Tibial nerve (tissue), 4 donors: ENCODE measurements around the gene FBLN2. TPM values are rescaled to one million over a fixed set of nuclear protein-coding genes. Genes with fewer than 3 reads are reported as not detected.

Source experiments
- DNase-seq, 2 donors: peaks; one replicate each; pipeline ENCODE4 v3.0.0-alpha.2; 2019; ENCODE audit warnings: low spot score in 2 of 2
- H3K27ac ChIP-seq, 4 donors: fragments of 200-600 bp; sonication (generic) in 3 of 4; one replicate each; pipeline ENCODE4 v1.5.1; 2017 to 2019; ENCODE audit warnings: mild to moderate bottlenecking in 1 of 4
- H3K27me3 ChIP-seq, 2 donors: fragments of 200-600 bp; sonication (generic) in 1 of 2; one replicate each; pipeline versions ENCODE4 v1.5.1 to v1.6.0; 2017 to 2019
- H3K36me3 ChIP-seq, 3 donors: fragments of 200-600 bp; sonication (generic); one replicate each; pipeline ENCODE4 v1.5.1; 2018 to 2019
- H3K4me1 ChIP-seq, 4 donors: fragments of 200-600 bp; sonication (generic) in 3 of 4; one replicate each; pipeline ENCODE4 v1.5.1; 2017 to 2019
- H3K4me3 ChIP-seq, 4 donors: fragments of 200-600 bp; sonication (generic) in 3 of 4; one replicate each; pipeline ENCODE4 v1.5.1; 2017 to 2019; ENCODE audit warnings: mild to moderate bottlenecking in 1 of 4, moderate library complexity in 1 of 4
- H3K9me3 ChIP-seq, 4 donors: fragments of 200-600 bp; sonication (generic) in 3 of 4; one replicate each; pipeline ENCODE4 v1.5.1; 2017 to 2019
- EP300 ChIP-seq, 2 donors: sonication (generic); formaldehyde crosslinking; IDR thresholded peaks; one replicate each; pipeline ENCODE4 v1.6.1; 2017; ENCODE audit warnings: antibody characterized with exemption in 2 of 2, mild to moderate bottlenecking in 1 of 2
- POLR2A ChIP-seq, 2 donors: fragments of 450-650 bp; IDR thresholded peaks; one replicate each; pipeline ENCODE4 v1.6.1; 2017; ENCODE audit warnings: antibody characterized with exemption in 2 of 2, mild to moderate bottlenecking in 2 of 2, moderate library complexity in 2 of 2
- WGBS, 2 donors: methylation state at CpG; one replicate each; pipeline ENCODE4 v1.1.5; 2018; 5-methylcytosine and 5-hydroxymethylcytosine counted together
- total RNA-seq, 4 donors: library from RNA; depleted of rRNA; stranded (reverse); fragments of >200 nt; gene quantifications; one replicate each; pipeline ENCODE4 v1.1.0, GENCODE V29; 2016
- TF ChIP-seq, protein P1 (sequence below), 5 experiments: fragments of 200-600 bp in 3 of 5; fragments of 450-650 bp in 2 of 5; sonication (generic) in 3 of 5; IDR thresholded peaks; one replicate each; pipeline ENCODE4 v1.5.1; 2016 to 2019; ENCODE audit warnings: antibody characterized with exemption in 5 of 5, mild to moderate bottlenecking in 3 of 5, moderate library complexity in 2 of 5

The FBLN2 gene
- total RNA-seq, 4 donors from 2014 or later = 185 to 445 (median 240) TPM

- no peaks in the 10 kb centered on the region for H3K9me3 ChIP-seq
- TF ChIP-seq EP300 (IDR thresholded peaks at IDR 0.05) (no peak), POLR2A (IDR thresholded peaks at IDR 0.05) (no peak)
- TF ChIP-seq, protein P1, sequence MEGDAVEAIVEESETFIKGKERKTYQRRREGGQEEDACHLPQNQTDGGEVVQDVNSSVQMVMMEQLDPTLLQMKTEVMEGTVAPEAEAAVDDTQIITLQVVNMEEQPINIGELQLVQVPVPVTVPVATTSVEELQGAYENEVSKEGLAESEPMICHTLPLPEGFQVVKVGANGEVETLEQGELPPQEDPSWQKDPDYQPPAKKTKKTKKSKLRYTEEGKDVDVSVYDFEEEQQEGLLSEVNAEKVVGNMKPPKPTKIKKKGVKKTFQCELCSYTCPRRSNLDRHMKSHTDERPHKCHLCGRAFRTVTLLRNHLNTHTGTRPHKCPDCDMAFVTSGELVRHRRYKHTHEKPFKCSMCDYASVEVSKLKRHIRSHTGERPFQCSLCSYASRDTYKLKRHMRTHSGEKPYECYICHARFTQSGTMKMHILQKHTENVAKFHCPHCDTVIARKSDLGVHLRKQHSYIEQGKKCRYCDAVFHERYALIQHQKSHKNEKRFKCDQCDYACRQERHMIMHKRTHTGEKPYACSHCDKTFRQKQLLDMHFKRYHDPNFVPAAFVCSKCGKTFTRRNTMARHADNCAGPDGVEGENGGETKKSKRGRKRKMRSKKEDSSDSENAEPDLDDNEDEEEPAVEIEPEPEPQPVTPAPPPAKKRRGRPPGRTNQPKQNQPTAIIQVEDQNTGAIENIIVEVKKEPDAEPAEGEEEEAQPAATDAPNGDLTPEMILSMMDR (IDR thresholded peaks at IDR 0.05) = no peak
- H3K27me3 ChIP-seq = no peaks in the 10 kb centered on the region
- no peak for DNase-seq
- H3K36me3 ChIP-seq = no peaks in the 10 kb centered on the region
- peaks cover 0 to 56% (median 23%) of the 10 kb centered on the region in 4 donors for H3K4me1 ChIP-seq
- no peak overlapping the region for H3K4me3 ChIP-seq
- 95 to 99% methylated on average over 5 of the region's 5 CpGs for WGBS, 2 donors
- H3K27ac ChIP-seq = peak overlapping the region in 1 of 4 donors; percentile 0
These were observed 26.7 kb upstream of the FBLN2 start for GRCh38 chr3:13522236-13522635.

- no peak overlapping the region for H3K4me3 ChIP-seq
- no peaks in the 10 kb centered on the region for H3K36me3 ChIP-seq
- H3K27me3 ChIP-seq = no peaks in the 10 kb centered on the region
- TF ChIP-seq, protein P1 (IDR thresholded peaks at IDR 0.05) = no peak
- TF ChIP-seq POLR2A (IDR thresholded peaks at IDR 0.05) (no peak), EP300 (IDR thresholded peaks at IDR 0.05) (no peak)
- H3K4me1 ChIP-seq = peaks cover 0 to 51% (median 20%) of the 10 kb centered on the region in 4 donors
- peak overlapping the region in 2 of 4 donors; percentile 88 to 89 for H3K27ac ChIP-seq
- WGBS, 2 donors = 71% methylated on average over 10 of the region's 10 CpGs
- H3K9me3 ChIP-seq = no peaks in the 10 kb centered on the region
- no peak for DNase-seq
These were observed 23.8 kb upstream of the FBLN2 start for GRCh38 chr3:13524979-13525669.

DNA sequence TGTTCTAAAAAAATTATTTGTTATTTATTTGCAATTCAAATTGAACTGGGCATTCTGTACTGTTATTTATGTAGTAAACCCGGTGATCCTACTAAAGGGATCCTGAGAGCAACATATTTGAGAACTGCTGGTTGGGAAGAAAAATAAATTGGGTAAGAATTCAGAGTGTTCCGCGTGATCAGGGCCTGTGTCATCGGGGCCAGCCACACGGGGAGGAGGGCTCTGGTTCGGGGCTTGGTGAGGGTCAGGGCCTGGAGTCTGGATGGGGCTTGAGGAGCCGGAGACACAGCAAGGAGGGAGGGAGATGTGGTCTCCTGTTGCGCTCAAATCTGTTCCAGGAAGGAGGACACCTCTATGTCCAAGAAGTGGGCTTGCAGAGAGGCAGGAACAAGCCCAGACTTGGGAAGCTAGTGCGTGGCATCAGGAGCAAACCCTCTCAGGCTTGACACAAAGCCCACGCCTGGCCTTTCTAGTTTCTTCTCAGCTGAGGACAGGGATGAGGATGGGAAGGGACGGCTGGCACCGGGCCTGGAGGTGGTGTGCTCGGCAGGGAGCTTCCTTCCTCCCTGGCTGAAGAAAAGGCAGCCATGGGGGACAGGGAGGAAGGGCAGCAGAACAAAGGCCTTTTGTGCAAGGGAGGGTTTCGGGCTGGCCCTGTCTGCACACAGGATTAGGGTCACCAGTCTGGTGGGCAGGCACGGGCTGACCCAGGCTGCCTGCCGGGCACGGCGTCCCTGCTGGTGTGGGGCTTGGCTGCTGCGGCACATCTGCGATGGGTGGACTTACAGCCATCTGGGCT is 22.9 kb upstream of the FBLN2 start:
- no peak for DNase-seq
- Histone ChIP-seq H3K9me3 (no peaks in the 10 kb centered on the region), H3K27me3 (no peaks in the 10 kb centered on the region), H3K36me3 (no peaks in the 10 kb centered on the region), H3K4me3 (no peak overlapping the region), H3K27ac (peak overlapping the region; percentile 68 to 89 (median 78)), H3K4me1 (peaks cover 0 to 58% (median 25%) of the 10 kb centered on the region in 4 donors)
- WGBS, 2 donors = 32 to 36% methylated on average over 20 of the region's 20 CpGs
- TF ChIP-seq POLR2A (IDR thresholded peaks at IDR 0.05) = no peak
- TF ChIP-seq, protein P1 (IDR thresholded peaks at IDR 0.05) = no peak
- no peak for TF ChIP-seq EP300 (IDR thresholded peaks at IDR 0.05)

- Histone ChIP-seq H3K9me3 (no peaks in the 10 kb centered on the region), H3K27me3 (no peaks in the 10 kb centered on the region), H3K27ac (peak overlapping the region; percentile 68 to 89 (median 78)), H3K4me3 (no peak overlapping the region), H3K4me1 (peaks cover 0 to 62% (median 27%) of the 10 kb centered on the region in 4 donors), H3K36me3 (no peaks in the 10 kb centered on the region)
- DNase-seq = no peak
- TF ChIP-seq EP300 (IDR thresholded peaks at IDR 0.05) (no peak), POLR2A (IDR thresholded peaks at IDR 0.05) (no peak)
- TF ChIP-seq, protein P1 (IDR thresholded peaks at IDR 0.05) = no peak
- WGBS, 2 donors = 50 to 58% methylated on average over 5 of the region's 5 CpGs
These were observed 22.3 kb upstream of the FBLN2 start for GRCh38 chr3:13526626-13526949.
